GM10266 (cell line): ENCODE measurements around the gene BCL2L15.

ENCODE experiments used
- DNase-seq: peaks from one replicate; pipeline ENCODE4 v3.0.0; 2012; ENCODE audit errors: extremely low spot score
- CTCF ChIP-seq: IDR thresholded peaks from 2 replicates; pipeline ENCODE4 v1.5.1; 2012; ENCODE audit warnings: mild to moderate bottlenecking, low read depth; ENCODE audit not compliant: control insufficient read depth, insufficient read depth; ENCODE audit errors: missing control alignments

Gene BCL2L15

GRCh38 chr1:113887402-113888175, at the start of gene BCL2L15:
TSS of gene BCL2L15 (minus strand) at chr1:113887581. CDS start at chr1:113887375, 206 bp downstream.
- no peak for TF ChIP-seq CTCF
- no peak for DNase-seq

DNA sequence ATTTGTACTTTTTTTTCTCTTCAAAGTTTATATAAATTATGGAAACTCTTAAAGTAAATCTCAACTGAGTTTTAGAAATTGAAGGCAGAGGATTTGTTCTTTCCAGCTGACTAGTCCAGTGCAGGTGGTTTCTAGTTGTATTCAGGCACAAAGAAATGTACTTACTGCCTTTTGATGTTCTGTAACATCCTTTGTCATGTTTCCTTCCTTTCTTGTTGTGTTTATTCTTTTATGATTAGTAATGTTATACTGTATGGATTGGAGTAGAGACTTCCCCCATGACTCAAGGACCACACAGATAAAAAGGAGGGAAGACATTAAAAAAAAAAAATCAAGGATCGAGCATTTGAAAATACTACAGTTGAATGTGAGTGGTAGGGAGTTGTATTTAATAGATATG, 49.8 kb upstream of the BCL2L15 start:
- no peak for TF ChIP-seq CTCF
- no peak for DNase-seq

DNA sequence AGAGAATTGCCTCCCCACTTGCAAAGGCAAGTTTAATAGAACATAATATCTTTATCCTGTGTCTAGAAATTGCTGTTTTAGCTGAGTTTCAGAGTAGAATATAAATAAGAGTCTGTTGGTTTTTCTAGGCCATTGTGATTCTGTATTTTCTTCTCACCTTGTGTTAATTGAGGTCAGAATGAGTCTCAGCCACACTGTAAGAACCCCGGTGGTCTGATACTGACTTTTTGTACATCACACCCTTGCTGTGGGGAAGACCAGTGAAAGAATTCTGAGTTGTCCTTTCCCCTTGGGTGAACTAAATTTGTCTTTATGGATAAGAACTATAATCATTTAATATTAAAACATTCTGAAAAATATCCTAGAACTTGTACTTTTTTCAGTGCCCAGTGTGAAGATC, 48.6 kb upstream of the BCL2L15 start:
- no peak for DNase-seq
- TF ChIP-seq CTCF: no peak

- TF ChIP-seq CTCF: no peak
- no peak for DNase-seq
These were observed 47.8 kb upstream of the BCL2L15 start for GRCh38 chr1:113935176-113935575.

- TF ChIP-seq CTCF: no peak
These were observed 47.2 kb upstream of the BCL2L15 start for GRCh38 chr1:113934511-113935055.

GRCh38 chr1:113934006-113934405, 46.6 kb upstream of the BCL2L15 start:
- TF ChIP-seq CTCF: no peak
- no peak for DNase-seq

More at GRCh38 chr1:113934511-113935055, 47.2 kb upstream of the BCL2L15 start:
- no peak for DNase-seq

DNA sequence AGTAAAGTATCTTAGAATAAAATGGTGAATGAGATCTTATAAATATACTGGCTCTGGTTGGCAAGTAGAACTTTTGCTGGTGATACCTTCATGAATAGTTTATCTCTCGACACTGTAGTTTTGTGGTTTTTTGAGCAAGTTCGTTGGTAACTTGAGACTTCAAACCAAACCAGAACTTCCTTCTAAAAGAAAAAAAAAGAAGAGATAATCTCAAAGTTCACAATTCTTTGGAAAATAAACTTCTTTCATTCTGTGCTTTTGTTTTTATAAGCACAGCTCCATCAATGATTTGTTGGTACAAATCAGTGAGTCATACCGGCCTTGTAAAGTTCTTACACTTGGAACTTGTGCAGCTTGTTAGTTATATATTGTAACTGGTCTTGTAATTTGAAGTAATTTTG, 44.1 kb upstream of the BCL2L15 start:
- DNase-seq: no peak
- no peak for TF ChIP-seq CTCF
